ENCODE results near the gene MPV17. TPM values are rescaled to one million over a fixed set of nuclear protein-coding genes. Genes with fewer than 3 reads are reported as not detected.

Gene MPV17
- total and polyA plus RNA-seq, 2 of the 13 experiments (the other 11 are each of a cell fraction or from before 2014, with no cell fraction given) = 48.9 to 129 TPM

DNA sequence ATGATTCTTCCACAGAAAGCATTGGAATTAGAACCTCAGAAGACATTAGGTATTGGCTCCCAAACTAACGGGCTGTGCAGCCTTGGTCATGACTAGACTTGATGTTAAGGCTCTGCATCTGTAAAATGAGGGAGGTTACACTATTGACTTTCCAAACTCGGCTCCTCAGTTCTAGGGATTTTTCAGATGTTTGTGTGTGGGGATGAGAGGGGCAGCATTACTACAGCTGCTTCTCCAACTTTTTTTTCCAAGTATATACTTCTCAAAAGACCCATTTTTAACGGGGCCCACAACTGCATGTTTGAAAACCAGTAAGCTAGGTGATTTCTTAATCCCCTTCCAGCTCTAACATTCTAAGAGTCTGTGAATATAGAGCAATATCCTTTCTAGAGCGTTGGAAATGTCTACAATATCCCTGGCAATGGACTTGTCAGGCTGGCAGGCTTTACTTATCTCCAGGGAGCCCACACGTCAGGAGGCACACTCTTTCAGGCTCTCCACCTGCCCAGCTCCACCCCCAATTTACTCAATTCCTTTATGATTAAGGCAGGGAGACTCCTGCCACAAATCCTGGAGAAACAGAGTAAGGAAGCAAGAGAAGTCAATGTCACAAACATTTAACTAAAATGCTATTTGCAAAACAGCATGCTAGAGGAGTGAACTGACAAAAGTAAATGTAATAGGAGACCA lies 844 bp upstream of the MPV17 start:
- BruUV-seq (replicated peaks) = no TSS peak
- CTCF ChIA-PET (ENCODE audit: low intra/inter-chr PET ratio, low total read pairs) = no interaction called here
- ATAC-seq = no peak
- H3K27me3 ChIP-seq (ENCODE audit: control insufficient read depth in 1 of 2, insufficient read depth in 2 of 2, low read length in 2 of 2) = peaks cover 0 to 4% of the 10 kb centered on the region in 2 experiments; a peak in 1 of 5 replicates
- intact Hi-C loops (cut with micrococcal nuclease; ENCODE audit: unreplicated experiment) (no loop called here), in situ Hi-C loops (cut with HindIII; ENCODE audit: extremely low pct_ligation_motif_present, low pct_unique_long_range_greater_than_20kb) (loop anchor here (5.0 kb wide), 1 partner anchor 49 kb away; the partner anchor contains the start of genes EIF2B4 and SNX17)
- peaks cover 25% of the 10 kb centered on the region for H3K79me2 ChIP-seq (ENCODE audit: insufficient read depth, low read length)
- no peaks in the 10 kb centered on the region for H4K20me1 ChIP-seq (ENCODE audit: insufficient read depth, low read length)
- H2AFZ ChIP-seq (ENCODE audit: low read length) = no peak overlapping the region
- H3K4me2 ChIP-seq (ENCODE audit: low read depth, low read length) = peak overlapping the region; percentile 95
- WGBS (ENCODE audit: low lambda C conversion rate) = 4% methylated on average over 5 of the region's 5 CpGs
- DNase-seq (ENCODE audit: low spot score) = no peak
- H3K4me3 ChIP-seq (replicated peaks in 1 of 3; ENCODE audit: insufficient read depth in 1 of 3, low read depth in 2 of 3, low read length in 3 of 3) = peak overlapping the region; percentile 82 to 86 (median 83)
- peak overlapping the region; percentile 91 for H3K27ac ChIP-seq (ENCODE audit: extremely low read length, insufficient read depth, low read length)
- no peaks in the 10 kb centered on the region for H3K9me3 ChIP-seq (ENCODE audit: low read length)
- peaks cover 12 to 29% of the 10 kb centered on the region in 2 experiments for H3K36me3 ChIP-seq (replicated peaks in 1 of 2; ENCODE audit: control insufficient read depth in 1 of 2, insufficient read depth in 2 of 2, low read length in 2 of 2)
- peak overlapping the region; percentile 99 for H3K9ac ChIP-seq (ENCODE audit: insufficient read depth, low read depth, low read length)
- no peak for FAIRE-seq
- POLR2A ChIA-PET = interaction anchor here (0.9 to 5.0 kb wide), 13 partner anchors 8 to 230 kb away, joined by 3 to 73 read pairs (median 5); partner anchors contain the start of genes EIF2B4, GTF3C2, NRBP1 and PPM1G
- H3K4me1 ChIP-seq (ENCODE audit: insufficient read depth, low read length) = peaks cover 33% of the 10 kb centered on the region
- 0 out of 2 replicates have a peak, but pooled peaks have one; percentile 16 for TF ChIP-seq ESRRA (CRISPR knock-in tag; IDR thresholded peaks at IDR 0.05; ENCODE audit: low read depth)
- TF ChIP-seq ZNF605 (CRISPR knock-in tag; IDR thresholded peaks at IDR 0.05) = 0 out of 2 replicates have a peak, but pooled peaks have one; percentile 3
- TF ChIP-seq, protein P1, sequence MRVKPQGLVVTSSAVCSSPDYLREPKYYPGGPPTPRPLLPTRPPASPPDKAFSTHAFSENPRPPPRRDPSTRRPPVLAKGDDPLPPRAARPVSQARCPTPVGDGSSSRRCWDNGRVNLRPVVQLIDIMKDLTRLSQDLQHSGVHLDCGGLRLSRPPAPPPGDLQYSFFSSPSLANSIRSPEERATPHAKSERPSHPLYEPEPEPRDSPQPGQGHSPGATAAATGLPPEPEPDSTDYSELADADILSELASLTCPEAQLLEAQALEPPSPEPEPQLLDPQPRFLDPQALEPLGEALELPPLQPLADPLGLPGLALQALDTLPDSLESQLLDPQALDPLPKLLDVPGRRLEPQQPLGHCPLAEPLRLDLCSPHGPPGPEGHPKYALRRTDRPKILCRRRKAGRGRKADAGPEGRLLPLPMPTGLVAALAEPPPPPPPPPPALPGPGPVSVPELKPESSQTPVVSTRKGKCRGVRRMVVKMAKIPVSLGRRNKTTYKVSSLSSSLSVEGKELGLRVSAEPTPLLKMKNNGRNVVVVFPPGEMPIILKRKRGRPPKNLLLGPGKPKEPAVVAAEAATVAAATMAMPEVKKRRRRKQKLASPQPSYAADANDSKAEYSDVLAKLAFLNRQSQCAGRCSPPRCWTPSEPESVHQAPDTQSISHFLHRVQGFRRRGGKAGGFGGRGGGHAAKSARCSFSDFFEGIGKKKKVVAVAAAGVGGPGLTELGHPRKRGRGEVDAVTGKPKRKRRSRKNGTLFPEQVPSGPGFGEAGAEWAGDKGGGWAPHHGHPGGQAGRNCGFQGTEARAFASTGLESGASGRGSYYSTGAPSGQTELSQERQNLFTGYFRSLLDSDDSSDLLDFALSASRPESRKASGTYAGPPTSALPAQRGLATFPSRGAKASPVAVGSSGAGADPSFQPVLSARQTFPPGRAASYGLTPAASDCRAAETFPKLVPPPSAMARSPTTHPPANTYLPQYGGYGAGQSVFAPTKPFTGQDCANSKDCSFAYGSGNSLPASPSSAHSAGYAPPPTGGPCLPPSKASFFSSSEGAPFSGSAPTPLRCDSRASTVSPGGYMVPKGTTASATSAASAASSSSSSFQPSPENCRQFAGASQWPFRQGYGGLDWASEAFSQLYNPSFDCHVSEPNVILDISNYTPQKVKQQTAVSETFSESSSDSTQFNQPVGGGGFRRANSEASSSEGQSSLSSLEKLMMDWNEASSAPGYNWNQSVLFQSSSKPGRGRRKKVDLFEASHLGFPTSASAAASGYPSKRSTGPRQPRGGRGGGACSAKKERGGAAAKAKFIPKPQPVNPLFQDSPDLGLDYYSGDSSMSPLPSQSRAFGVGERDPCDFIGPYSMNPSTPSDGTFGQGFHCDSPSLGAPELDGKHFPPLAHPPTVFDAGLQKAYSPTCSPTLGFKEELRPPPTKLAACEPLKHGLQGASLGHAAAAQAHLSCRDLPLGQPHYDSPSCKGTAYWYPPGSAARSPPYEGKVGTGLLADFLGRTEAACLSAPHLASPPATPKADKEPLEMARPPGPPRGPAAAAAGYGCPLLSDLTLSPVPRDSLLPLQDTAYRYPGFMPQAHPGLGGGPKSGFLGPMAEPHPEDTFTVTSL (CRISPR knock-in tag; IDR thresholded peaks at IDR 0.05; ENCODE audit: borderline replicate concordance) = no peak
- TF ChIP-seq ZNF780A (CRISPR knock-in tag; IDR thresholded peaks at IDR 0.05) = 0 out of 2 replicates have a peak, but pooled peaks have one; percentile 11
- TF ChIP-seq ASH2L (IDR thresholded peaks at IDR 0.05; ENCODE audit: insufficient read length, low read depth, low read length) = peak; percentile 21
- TF ChIP-seq ZBTB8A (CRISPR knock-in tag; IDR thresholded peaks at IDR 0.05; ENCODE audit: borderline replicate concordance, low read depth) = no peak
- TF ChIP-seq ZNF878 (CRISPR knock-in tag; IDR thresholded peaks at IDR 0.05) = 0 out of 2 replicates have a peak, but pooled peaks have one; percentile 44
- 0 out of 2 replicates have a peak, but pooled peaks have one; percentile 1 for TF ChIP-seq RARA (CRISPR knock-in tag; IDR thresholded peaks at IDR 0.05)
- no peak for TF ChIP-seq JARID2 (CRISPR knock-in tag; IDR thresholded peaks at IDR 0.05; ENCODE audit: insufficient replicate concordance)
- TF ChIP-seq NFIC (IDR thresholded peaks at IDR 0.05; ENCODE audit: low read length) = peak; percentile 53; the same call in 1 of the 2 replicates
- TF ChIP-seq SNAI1 (CRISPR knock-in tag; IDR thresholded peaks at IDR 0.05; ENCODE audit: borderline replicate concordance) = no peak
- 0 out of 2 replicates have a peak, but pooled peaks have one; percentile 6 for TF ChIP-seq ZNF280D (CRISPR knock-in tag; IDR thresholded peaks at IDR 0.05)
- TF ChIP-seq ZNF546 (CRISPR knock-in tag; conservative IDR thresholded peaks at IDR 0.05) = no peak; the same call in 1 of the 2 replicates
- peak in 1 of 2 experiments; percentile 37; a peak in 1 of 4 replicates for TF ChIP-seq POLR2A (IDR thresholded peaks at IDR 0.05; ENCODE audit: insufficient read depth in 1 of 2, low read depth in 2 of 2, low read length in 2 of 2)
- no peak for TF ChIP-seq NCOR1 (IDR thresholded peaks at IDR 0.05; ENCODE audit: borderline replicate concordance, low read length)

All from HepG2 (cell line).